GM19463 (cell line): ENCODE data around the gene LRMDA.

Source experiments
- ATAC-seq: cut with Tn5 transposase; IDR thresholded peaks from one replicate; pipeline ENCODE4 v1.9.1; 2021; ENCODE audit warnings: mild to moderate bottlenecking, moderate library complexity; ENCODE audit not compliant: unreplicated experiment

Gene LRMDA

DNA sequence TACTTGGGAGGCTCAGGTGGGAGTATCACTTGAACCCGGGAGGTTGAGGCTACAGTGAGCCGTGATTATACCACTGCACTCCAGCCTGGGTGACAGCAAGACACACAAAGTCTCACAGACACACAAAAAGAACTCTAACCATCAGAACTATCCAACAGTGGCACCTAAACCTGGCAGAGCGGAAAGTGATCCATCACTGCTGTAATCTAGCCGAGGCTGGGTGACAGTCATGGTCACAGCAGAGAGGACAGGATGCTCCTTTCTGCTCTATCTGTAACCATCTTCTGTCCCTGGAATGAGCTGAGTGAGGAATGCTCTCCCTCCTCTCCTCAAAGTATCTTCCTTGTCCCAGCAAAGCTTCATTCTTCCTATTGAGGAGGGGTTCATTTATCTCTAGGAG, 656.6 kb downstream of the LRMDA start:
- ATAC-seq, result no peak

DNA sequence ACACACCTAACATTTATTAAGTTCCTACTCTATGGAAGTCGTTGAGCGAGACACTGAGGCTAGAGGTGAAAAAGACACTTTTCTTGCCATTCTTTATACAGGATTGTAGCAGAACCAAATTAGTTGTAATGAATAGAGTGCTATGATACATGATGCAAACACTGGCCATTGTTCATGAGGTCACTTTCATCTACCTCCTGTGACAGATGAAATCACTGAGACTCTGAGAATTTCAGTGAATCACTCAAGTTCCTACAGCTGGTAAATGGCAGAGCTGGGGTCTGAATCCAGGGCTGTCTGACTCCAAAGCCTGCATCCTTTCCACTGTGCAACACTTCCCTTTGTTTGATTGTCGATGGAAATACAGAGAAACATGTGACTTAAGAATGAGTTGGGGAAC, 657.6 kb downstream of the LRMDA start:
- ATAC-seq, result no peak

DNA sequence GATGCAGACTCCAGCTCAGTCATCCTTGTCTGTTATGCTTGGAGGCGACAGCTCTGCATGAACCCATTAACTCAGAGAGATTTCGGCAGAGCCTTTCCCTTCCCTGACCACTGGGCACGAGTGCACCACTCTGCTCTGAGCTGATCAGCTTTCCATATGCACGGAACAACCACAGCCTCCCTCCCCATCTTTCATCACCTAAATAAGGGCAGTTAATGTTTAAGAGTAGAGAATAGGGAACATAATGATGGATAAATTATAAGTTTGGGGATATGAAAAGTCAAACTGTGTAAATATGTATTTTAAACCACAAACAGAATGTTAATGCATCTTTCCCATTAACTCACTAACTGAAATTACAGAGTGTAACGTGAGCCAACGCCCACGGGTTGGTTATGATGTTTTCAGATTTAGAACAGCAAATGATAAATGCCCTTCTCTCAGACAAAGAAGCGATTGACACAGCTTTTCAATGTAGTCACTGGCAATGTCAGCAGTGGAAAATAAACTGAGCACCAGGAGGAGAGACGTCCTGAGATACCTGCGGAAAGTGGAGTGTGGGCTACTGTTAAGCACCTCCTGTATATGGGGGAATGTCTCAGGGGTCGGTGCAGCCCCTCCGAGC, 658.2 kb downstream of the LRMDA start:
- no peak for ATAC-seq

DNA sequence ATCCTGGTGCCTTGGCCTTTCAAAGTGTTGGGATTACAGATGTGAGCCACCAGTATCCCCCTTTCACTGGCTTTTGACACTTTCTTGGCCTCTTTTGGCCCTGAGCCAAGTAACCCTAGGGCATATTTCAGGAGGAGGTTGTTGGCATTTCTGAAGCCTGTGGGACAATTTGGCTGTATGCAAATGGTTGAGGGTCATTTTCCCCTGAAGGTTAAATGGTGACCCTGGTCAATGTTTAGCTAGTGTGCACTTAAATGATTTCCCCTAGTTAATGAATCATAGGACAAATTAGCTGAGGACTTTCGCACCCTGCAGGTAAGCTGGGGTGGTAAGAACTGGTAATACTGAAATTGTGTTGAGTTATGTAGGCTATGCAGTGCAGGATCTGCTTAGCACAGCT, 660.5 kb downstream of the LRMDA start:
- ATAC-seq, result peak; percentile 62

DNA sequence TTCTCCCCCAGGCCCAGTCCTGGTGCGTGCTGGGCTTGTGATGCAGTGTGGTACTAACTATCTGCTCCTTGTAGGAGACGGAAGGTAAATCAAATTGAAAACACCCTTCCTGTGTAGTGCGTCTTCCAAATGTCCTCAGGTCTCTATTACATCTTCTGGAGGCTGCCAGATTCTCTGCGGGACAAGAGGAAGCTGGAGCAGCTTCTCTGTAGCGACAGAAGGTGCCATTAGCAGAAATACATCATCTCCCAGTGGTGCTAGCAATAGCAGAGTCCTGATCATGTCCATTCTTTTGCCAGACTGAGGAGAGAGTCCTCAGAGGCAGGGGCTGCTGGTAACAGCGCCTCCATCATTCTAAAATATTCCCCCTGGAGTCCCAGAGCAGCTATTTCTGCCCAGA, 675.2 kb downstream of the LRMDA start:
- ATAC-seq, result no peak

DNA sequence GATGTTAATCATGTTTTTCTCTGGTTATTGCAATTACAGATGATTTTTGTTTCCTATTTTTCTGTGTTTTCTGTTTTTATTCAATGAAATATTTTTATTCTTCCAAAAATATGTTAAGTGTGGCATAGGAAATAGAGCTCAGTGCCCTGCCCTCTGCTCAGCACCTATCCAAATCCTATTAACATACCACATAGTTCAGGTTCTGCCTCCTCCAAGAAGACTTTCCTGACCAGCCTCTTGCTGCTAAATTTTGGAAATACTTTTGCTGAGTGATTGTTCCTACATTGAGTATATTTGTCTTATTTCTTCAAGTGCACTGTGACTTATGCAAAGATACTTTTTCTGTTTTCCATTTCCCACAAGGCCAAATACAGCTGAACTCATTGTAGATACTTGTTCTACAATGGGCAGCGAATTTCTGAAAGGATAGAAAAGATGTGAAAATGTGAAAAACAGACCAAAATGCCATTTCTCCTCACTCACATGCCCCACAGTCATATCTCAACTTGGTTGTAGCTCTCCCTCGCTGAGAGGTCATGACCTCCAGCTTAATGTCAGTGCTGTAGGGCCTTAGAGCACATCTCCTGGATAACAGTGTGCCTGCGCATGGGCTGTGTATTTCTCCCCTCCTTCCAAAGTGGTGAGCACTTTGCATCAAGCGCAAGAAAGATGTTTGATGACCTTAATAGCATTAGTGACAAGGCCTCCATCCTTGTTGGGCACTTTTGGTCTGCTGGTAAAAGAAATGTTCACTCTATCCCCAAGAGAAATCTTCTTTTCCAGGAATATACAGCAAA, 677.3 kb downstream of the LRMDA start:
- no peak for ATAC-seq

DNA sequence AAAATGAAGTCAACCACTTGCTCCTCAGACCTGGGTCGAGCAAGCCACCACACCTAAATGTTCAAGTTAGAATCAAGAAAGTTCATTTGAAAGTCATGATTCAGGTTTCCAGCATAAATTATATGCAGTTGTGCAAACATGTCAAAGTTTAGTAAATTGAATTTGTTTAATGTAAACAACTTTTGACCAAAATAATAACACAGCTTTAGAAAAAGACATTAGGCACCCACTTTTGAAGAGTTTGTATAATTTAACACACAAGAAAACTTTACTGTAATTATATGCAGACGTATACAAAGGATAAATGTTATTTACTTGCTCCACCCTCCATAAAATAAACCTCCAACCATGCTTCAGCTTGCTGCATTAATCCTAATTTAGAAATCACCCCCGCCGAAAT, 680.0 kb downstream of the LRMDA start:
- ATAC-seq, result no peak

DNA sequence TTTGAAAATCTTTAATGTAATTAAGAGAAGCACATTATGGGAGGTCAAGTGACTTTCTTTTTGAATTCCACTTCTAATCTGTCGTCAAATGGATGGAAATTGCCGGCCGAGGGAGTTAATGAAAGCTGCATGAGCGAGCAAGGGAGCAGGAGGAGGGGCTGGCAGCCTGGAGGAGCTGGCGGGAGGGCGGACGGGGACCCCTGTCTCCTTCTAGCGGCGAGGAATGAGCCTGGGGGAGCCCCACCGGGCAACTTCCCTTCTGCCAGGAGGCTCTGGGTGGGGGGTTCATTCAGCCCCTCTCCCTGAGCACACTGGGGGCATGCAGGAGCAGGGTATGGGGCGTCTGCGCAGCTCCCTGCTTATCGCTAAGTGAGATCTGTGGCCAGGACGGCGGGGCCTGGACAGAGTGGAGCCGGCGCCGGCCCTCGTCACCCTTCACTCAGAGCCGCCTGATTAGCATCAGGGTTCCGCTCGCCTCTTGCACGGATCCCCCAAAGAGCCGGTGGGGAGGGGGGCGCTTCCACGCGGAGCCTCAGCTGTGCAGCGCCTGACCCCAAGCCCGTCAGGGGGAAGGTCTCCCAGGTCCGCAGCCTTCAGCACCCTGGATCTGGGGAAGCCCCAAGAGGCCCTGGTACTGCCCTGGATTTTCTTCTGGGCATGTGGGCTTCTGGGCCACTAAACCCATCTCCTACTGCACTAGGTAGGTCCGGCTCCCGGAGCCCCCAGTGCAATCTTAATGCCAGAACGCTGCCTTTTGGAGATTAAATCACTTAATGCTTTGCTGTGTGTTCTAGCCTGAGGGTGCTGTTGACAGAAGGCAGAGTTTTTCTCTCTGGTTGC, 680.8 kb downstream of the LRMDA start:
- ATAC-seq, result no peak

DNA sequence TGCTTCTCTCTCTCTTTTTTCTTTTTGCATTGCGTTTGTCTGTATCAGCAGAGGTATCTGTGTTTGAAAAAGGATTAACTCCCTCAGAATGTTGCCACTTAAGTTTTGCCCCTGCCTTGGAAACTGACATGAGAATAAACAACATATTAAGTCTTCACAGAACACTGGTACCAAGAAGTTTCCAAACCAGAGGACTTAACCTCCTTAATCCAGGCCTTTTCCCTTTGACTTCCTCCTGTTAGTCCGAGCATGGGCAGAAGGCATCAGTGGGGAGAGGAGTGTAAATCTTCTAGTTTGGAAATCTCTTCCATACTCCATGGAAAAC, 681.4 kb downstream of the LRMDA start:
- ATAC-seq, result no peak

DNA sequence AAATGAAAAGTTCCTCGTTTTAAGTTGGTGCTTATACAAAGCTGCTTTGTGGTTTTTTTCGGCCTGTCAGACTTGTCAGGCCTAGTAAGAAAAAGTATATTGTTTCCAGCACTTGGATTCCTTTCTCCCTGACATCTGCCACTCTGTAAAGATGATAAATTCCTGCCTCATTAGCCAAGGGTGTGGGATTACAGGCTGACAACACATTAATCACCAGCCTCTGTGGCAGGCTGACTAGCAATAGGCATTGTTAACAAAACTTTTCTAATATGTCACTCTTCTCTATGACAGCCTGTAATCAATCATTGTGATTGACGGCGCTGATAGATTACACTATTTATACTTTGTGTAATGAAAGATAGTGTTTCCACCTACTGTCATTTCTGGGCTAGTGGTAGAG, 682.5 kb downstream of the LRMDA start:
- ATAC-seq, result no peak

DNA sequence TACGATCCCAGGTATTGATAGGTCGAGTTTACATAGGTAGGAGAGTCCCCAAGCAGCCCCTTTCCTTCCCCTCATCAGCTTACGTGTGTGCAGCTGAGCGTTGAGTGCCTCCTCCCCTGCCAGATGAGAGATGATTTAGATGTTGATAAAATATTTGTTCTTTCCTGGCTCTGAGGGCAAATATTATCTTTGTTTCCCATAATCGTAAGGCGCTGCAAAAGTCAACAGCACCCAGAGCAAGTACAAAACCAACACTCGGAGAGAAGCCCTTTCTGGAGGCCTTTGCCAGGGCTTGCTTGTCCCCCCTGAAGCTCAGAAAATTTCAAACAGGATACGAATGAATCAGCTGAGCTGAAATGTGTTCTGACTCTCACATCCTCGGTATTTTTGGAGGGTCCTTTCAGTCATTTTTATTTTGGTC, 683.2 kb downstream of the LRMDA start:
- ATAC-seq, result no peak

DNA sequence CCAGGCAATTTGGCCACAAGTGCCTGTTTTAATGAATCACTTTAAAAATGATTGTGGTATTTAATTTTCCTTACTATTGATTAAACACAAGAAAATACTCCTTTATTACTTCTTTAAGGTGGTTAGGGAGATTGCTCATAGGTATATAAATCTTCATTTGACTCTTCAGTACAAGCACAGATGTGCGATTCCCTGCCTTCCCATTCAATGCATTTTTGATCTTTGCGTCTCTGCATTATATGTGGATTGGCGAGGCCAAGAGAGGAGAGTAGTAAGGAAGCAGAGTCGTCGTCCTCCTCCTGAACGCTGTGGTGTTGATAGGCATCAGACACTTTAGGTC, 683.7 kb downstream of the LRMDA start:
- no peak for ATAC-seq

DNA sequence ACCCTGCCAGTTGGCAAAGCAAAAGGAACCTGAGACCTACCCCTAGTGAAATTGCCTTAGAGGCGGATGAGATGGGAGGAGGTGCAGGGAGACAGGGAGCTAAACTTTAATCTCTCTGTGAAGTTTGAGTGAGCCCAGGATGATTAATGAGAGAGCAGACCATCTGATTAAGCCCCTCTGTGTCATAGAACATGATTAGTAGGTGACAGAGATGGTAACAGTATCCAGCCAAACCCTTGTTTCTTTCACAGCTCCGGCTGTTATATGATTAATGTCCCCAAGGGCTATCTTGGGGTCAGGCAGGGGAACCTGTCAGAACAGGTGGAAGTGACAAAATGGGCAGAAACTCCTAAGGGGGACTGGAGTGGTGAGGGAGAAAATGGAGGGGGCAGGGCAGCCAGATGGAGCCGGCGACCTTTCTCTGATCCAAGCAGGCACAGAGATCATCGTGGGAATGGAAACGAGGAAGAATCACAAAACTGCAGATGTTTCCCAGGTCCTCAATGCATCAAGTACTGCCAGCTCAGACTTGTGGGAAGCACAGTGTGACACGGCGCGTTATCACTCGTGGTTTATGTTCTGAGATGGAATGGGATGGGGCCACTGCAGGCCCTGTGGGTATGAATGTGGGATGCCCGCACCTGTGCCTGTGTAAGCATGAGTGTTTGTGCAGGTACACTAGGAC, 684.2 kb downstream of the LRMDA start:
- no peak for ATAC-seq

DNA sequence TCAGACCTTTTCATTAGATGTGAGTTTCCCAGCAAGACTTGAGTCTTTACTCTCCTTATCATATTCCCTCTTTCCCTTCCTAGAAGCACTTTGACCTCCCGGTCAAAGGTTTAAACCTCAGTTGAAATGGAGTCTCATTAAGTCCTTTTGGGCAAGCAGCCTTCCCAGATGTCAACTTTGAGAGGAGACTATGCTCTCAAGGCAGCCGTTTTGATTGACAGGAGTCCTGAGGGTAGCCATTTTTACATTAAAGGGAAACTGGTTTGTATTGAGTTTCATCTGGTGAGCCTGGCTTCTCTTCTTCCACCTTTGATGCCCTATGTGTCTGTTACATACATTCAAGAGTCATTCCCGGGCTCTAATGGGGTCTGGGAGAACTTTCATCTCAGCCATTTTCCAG, 685.1 kb downstream of the LRMDA start:
- no peak for ATAC-seq

DNA sequence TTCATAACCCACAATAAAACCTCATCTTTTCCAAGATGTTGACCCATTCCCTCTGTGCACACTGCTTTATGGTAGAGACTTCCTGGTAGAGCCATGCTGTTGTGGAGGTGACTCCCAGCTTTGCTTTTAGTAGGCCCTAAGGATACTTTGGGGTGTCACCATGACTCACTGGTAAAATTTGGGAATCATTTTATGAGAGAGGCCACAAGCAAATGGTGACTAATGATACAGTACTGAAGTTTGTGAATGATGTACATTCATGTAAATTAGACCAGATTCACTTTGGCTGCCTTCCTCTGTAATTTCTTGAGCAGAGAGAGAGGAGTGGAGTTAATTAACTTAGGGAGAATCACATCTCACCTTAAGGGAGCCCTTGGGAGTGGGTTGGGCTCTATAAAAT, 686.5 kb downstream of the LRMDA start:
- ATAC-seq, result no peak

DNA sequence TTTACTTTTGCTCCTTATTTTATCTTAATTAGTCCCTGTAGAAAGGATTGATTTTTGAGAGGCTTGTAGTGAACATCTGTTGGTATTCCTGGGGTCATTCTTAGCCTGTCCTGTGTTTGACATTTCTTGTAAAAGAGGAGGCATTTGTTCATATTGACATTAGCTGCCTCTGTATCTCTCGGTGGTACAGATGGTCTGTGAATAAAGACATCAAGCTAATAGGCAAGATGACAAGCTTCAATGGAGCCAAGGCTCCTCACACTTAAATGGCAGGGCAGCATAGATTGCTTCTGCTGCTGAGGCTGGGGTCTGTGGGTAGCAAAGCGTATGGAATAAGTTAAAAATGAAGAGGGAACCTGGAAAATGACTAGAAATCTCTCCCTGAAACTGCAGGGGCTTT, 687.6 kb downstream of the LRMDA start:
- no peak for ATAC-seq

DNA sequence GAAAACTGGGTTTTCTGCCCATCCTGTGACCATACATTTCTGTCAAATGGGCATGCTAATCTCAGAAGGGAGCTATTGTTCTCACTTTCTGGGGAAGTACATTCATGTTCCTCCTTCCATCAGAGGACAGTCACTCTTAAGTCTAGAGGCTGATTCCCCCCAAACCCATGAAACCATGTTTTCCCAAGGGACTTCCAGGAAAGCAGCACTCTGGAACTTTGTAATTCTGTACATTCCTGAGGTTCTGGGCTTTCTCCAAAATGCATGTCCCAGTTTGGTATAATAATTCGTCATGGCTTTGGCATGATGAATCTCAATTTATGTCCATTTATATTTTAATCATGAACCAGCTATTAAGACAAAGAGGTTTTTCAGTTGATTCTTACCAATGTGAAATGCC, 688.1 kb downstream of the LRMDA start:
- no peak for ATAC-seq

DNA sequence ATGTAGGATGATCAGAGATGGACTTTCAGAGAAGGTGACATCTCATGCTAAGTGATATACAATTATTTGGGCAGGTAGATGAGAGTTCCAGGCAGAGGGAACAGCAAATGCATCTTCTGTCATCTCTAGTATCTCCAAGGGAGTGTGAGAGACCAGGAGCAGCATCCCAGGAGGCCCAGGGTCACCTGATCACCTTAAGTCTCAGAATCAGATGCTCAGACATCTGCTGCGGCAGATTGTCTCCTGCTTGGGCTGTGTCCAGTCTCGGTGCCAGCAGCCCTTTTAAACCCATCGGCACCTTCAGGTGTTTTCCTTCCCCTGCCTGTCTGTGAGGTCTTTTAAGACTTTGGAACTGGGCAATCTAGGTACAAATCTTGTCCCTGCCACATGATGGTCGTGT, 690.6 kb downstream of the LRMDA start:
- ATAC-seq, result no peak

DNA sequence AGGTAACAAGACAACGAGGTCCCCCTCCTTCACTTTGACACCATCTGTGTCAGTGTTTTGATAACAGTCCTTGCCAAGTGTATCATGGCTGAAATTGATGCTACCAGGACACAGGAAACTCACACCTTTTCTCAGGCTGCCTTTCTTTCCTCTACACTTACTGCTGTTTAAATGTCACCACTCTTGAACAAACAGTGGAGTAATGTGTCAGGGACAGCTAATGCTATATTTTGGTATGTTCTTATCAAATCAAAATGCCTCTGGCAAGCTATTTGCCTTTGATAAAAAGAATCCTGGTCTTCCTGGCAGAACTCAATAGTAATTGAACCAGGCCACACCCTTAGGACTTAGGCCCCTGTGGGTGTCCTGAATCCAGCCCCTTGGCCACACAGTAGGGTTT, 692.9 kb downstream of the LRMDA start:
- ATAC-seq, result no peak

DNA sequence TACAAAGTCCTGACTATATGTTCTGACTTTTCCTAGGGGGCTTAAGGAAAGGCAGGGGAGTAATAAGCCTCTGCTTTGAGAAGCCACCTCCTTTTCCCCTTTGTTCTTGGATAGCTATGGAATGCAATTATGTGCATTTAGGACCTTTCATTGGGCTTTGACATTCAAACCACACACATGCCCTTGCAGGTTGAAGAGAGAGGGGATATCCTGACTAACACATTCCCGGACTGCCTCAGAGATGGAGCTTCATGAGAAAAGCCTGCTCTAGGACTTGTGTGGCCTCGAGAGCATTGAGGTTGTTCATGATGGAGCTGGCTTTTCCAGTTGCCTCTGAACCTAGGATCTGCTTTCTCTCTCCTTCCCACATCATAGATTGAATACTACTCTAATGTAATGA, 694.5 kb downstream of the LRMDA start:
- ATAC-seq, result no peak
